WI38 (cell line): ENCODE results near the gene SPATA9.

ENCODE experiments used
- H3K4me3 ChIP-seq: 2 replicates; pipeline ENCODE4 v1.5.1; 2011; ENCODE audit warnings: low read depth, mild to moderate bottlenecking, control low read depth, low read length
- TF ChIP-seq, protein P1 (sequence below): IDR thresholded peaks from 2 replicates; pipeline ENCODE4 v1.5.1; 2012; ENCODE audit warnings: low read depth, mild to moderate bottlenecking, control low read depth, low read length

The SPATA9 gene

DNA sequence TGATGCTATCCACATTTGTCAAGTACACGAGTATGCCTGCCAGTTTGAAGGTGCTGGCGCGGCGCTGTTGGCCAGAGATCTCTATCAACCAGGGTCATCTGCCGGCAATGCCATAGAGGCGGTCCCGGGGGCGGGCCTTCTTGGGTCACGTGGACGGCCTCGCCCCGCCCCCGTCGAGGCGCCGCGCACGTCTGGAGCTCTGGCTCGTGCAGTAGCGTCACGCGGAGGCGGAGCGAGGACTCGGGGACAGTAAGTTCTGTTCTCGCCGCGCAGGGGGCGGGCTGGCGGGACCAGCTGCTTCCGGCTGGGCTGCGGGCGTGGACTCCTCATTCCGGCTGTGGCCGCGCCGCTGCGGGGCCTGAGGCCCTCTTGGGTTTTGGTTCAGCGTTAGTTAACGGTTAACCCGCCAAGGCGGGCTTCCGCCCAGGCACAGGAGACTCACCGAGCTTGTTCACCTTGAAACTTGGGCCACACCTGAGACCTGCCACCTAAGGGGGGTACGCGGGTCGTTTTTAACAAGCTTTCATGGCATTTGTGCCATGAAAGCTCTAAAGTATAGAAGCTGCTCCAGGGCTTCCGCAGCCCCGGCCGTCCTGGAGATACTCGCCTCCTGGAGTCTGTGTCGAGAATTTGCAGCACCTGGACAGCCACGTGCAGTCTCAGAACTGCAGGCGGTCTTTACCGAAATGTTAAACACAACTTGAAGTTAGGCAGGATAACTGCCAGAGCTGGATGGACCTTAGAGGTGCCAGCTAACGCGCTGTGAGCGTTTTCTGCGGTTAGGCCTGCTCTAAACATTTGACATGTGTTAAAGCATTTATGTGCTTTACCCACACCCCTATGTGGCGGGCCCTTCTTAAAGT, 36.0 kb downstream of the SPATA9 start, which contains the start of gene RFESD:
TSS of gene RFESD (plus strand) at position 209 of the 863 bp plus-strand sequence. CDS start 5,495 bp downstream, outside the sequence.
- H3K4me3 ChIP-seq = peak within 1 kb of the TSS; percentile 64
- TF ChIP-seq, protein P1, sequence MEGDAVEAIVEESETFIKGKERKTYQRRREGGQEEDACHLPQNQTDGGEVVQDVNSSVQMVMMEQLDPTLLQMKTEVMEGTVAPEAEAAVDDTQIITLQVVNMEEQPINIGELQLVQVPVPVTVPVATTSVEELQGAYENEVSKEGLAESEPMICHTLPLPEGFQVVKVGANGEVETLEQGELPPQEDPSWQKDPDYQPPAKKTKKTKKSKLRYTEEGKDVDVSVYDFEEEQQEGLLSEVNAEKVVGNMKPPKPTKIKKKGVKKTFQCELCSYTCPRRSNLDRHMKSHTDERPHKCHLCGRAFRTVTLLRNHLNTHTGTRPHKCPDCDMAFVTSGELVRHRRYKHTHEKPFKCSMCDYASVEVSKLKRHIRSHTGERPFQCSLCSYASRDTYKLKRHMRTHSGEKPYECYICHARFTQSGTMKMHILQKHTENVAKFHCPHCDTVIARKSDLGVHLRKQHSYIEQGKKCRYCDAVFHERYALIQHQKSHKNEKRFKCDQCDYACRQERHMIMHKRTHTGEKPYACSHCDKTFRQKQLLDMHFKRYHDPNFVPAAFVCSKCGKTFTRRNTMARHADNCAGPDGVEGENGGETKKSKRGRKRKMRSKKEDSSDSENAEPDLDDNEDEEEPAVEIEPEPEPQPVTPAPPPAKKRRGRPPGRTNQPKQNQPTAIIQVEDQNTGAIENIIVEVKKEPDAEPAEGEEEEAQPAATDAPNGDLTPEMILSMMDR = no peak

GRCh38 chr5:95646226-95646568, 36.6 kb downstream of the SPATA9 start:
- peak overlapping the region; percentile 64 for H3K4me3 ChIP-seq

DNA sequence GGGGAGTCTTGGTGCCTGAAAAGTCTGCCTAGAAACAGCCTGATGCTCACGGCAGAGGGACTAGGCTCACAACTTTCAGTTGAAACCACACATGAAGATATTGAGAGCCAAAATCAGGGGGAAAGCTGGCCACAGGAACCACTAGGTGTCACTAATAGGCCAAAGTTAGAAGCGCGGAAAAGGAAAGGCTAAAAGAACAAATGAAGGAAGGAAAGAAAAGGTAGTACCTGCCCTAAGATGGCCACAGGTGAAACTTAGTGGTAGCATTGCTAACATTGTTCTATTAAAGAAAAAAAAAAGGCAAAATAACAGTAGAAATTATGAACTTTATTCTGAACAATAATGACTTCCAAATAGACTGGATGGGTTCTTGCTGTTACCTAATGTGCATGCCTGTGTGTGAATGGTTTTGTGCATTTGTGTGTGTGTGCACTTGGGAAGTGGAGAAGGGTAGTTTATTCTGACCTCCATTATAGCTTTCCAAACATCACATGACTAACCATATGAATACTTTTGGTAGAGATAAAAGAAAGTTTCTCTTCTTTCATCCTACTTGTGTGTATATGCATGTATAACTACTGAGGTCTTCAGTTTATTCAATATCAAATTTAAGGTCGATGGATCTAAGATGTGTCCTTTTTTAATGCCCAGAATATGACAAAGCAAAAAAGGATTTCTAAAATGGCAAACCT, 38.3 kb downstream of the SPATA9 start:
- TF ChIP-seq, protein P1 = peak; percentile 73
- no peak overlapping the region for H3K4me3 ChIP-seq

DNA sequence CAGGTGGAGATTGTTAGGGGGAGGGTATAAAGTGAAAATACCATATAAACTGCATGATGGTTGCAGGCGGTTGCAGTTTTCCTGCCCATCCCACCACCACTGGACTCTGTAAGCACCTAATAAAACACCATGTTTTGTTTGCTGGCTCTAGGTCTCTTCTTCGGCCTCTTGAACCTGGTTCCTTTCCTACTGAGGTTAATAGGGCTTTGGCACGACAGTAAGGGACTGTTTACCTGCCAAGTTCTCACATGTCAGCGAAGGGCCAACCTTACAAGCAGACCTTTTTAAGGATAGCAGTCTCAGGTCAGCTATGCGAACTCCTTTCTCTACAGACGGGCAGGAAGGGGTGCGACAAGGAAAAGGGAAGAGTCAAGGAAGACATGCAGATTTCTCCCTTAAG, 39.6 kb downstream of the SPATA9 start:
- no peak overlapping the region for H3K4me3 ChIP-seq
- TF ChIP-seq, protein P1 = no peak

DNA sequence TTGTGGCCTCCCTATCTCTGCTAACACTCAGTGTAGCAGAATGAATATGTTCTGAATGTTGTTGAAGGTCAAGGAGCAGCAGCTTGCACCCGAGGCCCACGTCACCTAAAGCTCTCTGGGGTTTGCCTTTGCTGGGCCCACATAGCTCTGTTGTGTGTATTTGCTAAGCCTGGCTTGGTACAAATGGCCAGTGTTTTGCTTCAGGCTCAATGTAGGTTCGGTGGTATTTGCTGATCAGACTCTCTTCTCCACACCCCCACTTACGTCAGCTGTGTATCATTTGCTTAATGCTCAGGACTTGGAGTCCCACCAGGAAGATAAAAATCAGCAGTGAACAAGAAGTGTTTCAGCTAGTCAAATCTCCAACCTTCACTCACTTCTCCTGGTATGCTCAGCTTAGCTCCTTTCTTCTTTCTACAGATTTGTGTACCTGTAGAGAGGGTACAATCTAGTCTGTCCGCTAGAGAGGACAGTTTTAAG, 41.0 kb downstream of the SPATA9 start:
- H3K4me3 ChIP-seq = no peak overlapping the region
- TF ChIP-seq, protein P1 = no peak

DNA sequence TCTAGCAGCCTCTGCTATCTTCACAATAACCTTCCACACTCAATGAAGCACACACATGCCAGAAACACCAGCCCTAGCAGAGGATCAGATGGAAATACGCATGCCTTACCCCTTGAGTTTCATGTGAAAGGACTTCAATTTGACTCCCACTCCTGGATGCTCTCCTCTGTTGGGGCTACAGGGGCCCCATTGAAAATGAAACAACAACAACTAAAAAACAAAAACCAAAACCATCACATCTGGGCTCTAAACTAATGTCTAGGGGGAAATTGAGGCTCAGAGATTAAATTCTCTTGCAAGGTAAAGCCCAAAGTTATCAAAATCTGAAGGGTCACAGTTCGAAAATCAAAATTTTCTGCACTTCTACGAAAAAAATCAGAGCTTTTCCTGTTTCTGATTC, 44.2 kb downstream of the SPATA9 start:
- H3K4me3 ChIP-seq = no peak overlapping the region
- TF ChIP-seq, protein P1 = no peak

DNA sequence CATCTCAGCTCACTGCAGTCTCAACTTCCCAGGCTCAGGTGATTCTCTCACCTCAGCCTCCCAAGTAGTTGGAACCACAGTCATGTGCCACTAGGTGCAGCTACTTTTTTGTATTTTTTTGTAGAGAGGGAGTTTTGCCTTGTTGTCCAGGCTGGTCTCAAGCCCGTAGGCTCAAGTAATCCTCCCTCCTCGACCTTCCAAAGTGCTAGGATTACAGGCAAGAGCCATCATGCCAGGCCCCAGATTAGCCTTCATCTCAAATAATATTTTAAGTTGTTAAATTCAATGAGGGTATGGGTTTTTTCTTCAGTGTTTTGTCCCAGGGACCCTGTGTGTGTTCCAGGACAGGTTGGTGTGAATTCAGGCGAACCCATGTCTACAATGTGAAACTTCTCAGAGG, 48.7 kb downstream of the SPATA9 start:
- H3K4me3 ChIP-seq = no peak overlapping the region
- TF ChIP-seq, protein P1 = no peak
